ENCODE results near the gene CCL11. TPM values are rescaled to one million over a fixed set of nuclear protein-coding genes. Genes with fewer than 3 reads are reported as not detected.

Gene CCL11
- total RNA-seq, 1 donor from 2014 or later: not detected

- DNase-seq (ENCODE audit: extremely low spot score, unreplicated experiment): no peak
- Mint-ChIP-seq H3K4me3 (no peak overlapping the region), H3K36me3 (no peaks in the 10 kb centered on the region), H3K27ac (no peak overlapping the region), H3K9me3 (no peaks in the 10 kb centered on the region), H3K27me3 (peaks cover 29% of the 10 kb centered on the region), H3K4me1 (ENCODE audit: unreplicated experiment) (no peaks in the 10 kb centered on the region)
- TF ChIP-seq, protein P1, sequence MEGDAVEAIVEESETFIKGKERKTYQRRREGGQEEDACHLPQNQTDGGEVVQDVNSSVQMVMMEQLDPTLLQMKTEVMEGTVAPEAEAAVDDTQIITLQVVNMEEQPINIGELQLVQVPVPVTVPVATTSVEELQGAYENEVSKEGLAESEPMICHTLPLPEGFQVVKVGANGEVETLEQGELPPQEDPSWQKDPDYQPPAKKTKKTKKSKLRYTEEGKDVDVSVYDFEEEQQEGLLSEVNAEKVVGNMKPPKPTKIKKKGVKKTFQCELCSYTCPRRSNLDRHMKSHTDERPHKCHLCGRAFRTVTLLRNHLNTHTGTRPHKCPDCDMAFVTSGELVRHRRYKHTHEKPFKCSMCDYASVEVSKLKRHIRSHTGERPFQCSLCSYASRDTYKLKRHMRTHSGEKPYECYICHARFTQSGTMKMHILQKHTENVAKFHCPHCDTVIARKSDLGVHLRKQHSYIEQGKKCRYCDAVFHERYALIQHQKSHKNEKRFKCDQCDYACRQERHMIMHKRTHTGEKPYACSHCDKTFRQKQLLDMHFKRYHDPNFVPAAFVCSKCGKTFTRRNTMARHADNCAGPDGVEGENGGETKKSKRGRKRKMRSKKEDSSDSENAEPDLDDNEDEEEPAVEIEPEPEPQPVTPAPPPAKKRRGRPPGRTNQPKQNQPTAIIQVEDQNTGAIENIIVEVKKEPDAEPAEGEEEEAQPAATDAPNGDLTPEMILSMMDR (conservative IDR thresholded peaks at IDR 0.05): no peak
Measured at GRCh38 chr17:34265711-34266110, 19.8 kb upstream of the CCL11 start.

- H3K9me3 Mint-ChIP-seq: no peaks in the 10 kb centered on the region
- DNase-seq (ENCODE audit: extremely low spot score, unreplicated experiment): no peak
- TF ChIP-seq, protein P1 (conservative IDR thresholded peaks at IDR 0.05): no peak
- H3K27me3 Mint-ChIP-seq: peaks cover 33% of the 10 kb centered on the region
- no peaks in the 10 kb centered on the region for H3K36me3 Mint-ChIP-seq
- no peaks in the 10 kb centered on the region for H3K4me1 Mint-ChIP-seq (ENCODE audit: unreplicated experiment)
- no peak within 1 kb of the TSS for H3K4me3 Mint-ChIP-seq
- H3K27ac Mint-ChIP-seq: no peak within 1 kb of the TSS
Measured at GRCh38 chr17:34269969-34270368, 15.6 kb upstream of the CCL11 start, which contains the start of gene CCL7. Gene CCL7 (plus strand): TSS chr17:34270221. CDS start chr17:34270291, 70 bp downstream.

GRCh38 chr17:34275881-34276280 lies 9.7 kb upstream of the CCL11 start:
- TF ChIP-seq, protein P1 (conservative IDR thresholded peaks at IDR 0.05): no peak
- DNase-seq (ENCODE audit: extremely low spot score, unreplicated experiment): no peak
- no peaks in the 10 kb centered on the region for H3K36me3 Mint-ChIP-seq
- H3K9me3 Mint-ChIP-seq: peaks cover under 1% of the 10 kb centered on the region
- no peaks in the 10 kb centered on the region for H3K4me1 Mint-ChIP-seq (ENCODE audit: unreplicated experiment)
- no peak overlapping the region for H3K27ac Mint-ChIP-seq
- H3K27me3 Mint-ChIP-seq: peaks cover 35% of the 10 kb centered on the region
- H3K4me3 Mint-ChIP-seq: no peak overlapping the region

DNA sequence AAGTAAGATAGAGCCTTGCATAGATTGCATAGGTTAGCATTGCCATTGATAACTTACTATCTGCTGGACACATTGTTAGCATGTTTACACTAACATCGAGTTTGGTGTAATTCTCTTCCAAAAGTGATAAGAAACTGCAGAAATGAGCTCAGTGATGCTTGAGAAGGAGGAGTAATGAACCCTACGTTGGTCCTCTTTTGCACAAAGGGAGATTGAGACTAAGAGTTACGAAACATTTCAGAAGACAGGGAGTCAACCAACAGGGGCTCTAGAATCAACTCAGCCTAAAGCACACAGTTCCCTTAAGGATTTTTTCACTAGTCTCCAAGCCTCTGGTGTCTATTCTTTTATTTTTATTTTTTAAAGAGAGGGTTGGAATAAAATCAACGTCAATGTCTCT lies 8.7 kb upstream of the CCL11 start:
- no peak overlapping the region for H3K4me3 Mint-ChIP-seq
- H3K27ac Mint-ChIP-seq: no peak overlapping the region
- TF ChIP-seq, protein P1 (conservative IDR thresholded peaks at IDR 0.05): no peak
- H3K27me3 Mint-ChIP-seq: peaks cover 36% of the 10 kb centered on the region
- peaks cover 5% of the 10 kb centered on the region for H3K9me3 Mint-ChIP-seq
- no peaks in the 10 kb centered on the region for H3K36me3 Mint-ChIP-seq
- no peaks in the 10 kb centered on the region for H3K4me1 Mint-ChIP-seq (ENCODE audit: unreplicated experiment)
- DNase-seq (ENCODE audit: extremely low spot score, unreplicated experiment): no peak

DNA sequence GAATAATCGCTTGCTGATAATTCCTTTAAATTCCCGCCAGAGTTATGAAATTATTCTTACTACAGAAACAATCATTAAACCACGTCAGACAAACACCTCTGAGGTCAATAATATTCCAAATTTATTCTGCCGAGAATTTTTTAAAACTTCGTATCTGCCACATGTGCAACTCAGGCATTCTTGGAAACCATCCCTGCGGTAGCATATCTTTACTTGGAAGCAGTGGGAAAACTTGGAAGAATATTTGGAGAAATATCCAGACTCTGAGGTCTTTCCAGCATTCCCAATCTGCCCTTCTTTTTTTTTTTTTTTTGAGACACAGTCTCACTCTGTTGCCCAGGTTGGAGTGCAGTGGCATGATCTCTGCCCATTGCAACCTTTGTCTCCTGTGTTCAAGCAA lies 2.0 kb upstream of the CCL11 start:
- H3K4me1 Mint-ChIP-seq (ENCODE audit: unreplicated experiment): no peaks in the 10 kb centered on the region
- H3K9me3 Mint-ChIP-seq: peaks cover 5% of the 10 kb centered on the region
- no peak for DNase-seq (ENCODE audit: extremely low spot score, unreplicated experiment)
- TF ChIP-seq, protein P1 (conservative IDR thresholded peaks at IDR 0.05): no peak
- no peak overlapping the region for H3K27ac Mint-ChIP-seq
- peaks cover 60% of the 10 kb centered on the region for H3K27me3 Mint-ChIP-seq
- H3K36me3 Mint-ChIP-seq: no peaks in the 10 kb centered on the region
- no peak overlapping the region for H3K4me3 Mint-ChIP-seq

DNA sequence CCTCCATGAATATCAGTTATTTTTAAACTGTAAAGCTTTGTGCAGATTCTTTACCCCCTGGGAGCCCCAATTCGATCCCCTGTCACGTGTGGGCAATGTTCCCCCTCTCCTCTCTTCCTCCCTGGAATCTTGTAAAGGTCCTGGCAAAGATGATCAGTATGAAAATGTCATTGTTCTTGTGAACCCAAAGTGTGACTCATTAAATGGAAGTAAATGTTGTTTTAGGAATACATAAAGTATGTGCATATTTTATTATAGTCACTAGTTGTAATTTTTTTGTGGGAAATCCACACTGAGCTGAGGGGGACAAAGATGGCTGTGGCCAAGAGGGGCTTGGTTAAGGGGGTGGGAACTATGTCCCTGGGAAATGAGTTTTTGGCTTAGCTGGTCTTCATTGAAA lies 2.3 kb downstream of the CCL11 start:
- Mint-ChIP-seq H3K9me3 (no peaks in the 10 kb centered on the region), H3K27me3 (peaks cover 45% of the 10 kb centered on the region), H3K36me3 (no peaks in the 10 kb centered on the region), H3K27ac (no peak overlapping the region), H3K4me3 (no peak overlapping the region), H3K4me1 (ENCODE audit: unreplicated experiment) (no peaks in the 10 kb centered on the region)
- TF ChIP-seq, protein P1 (conservative IDR thresholded peaks at IDR 0.05): no peak
- DNase-seq (ENCODE audit: extremely low spot score, unreplicated experiment): no peak

All from type B pancreatic cell (in vitro differentiated cells).